Measurements from ENCODE around the gene SLC22A13.

Gene SLC22A13

DNA sequence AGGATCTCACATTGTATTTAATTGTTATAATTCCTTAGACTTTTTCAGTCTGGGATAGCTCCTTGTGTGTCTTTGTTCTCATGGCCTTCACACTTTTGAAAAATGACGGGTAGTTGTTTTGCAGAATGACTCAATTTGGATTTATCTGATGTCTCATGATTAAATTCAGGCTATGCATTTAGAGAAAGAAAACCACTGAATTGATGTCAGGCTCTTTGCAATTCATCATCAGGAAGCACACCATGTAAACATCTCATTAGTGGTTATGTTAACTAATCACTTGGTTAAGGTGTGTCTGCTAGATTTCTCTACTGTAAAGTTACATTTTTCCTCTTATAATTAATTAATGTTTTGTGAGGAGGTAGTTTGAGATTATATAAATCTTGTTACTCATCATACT, 8.0 kb upstream of the SLC22A13 start:
- intact Hi-C loops (cut with DNase I): no loop called here

DNA sequence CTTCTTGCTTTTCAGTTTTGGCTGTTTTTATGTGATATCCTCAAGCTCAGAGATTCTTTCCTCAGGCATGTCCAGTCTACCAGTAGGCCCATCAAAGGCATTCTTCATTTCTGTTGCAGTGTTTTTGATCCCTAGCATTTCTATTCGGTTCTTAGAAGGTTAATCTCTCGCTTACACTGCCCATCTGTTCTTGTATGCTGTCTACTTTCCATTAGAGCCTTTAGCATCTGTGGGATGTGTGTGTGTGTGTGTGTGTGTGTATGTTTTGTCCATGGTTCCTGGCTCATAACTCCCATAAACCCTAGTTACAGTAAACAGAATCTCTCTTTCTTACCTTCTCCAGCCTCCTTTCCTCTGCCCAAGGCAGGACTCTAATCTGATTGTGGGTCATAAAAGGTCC, 5.1 kb upstream of the SLC22A13 start:
- intact Hi-C loops (cut with DNase I): no loop called here
- no peak for DNase-seq

More for the DNA sequence above, 8.0 kb upstream of the SLC22A13 start:
- DNase-seq: no peak

DNA sequence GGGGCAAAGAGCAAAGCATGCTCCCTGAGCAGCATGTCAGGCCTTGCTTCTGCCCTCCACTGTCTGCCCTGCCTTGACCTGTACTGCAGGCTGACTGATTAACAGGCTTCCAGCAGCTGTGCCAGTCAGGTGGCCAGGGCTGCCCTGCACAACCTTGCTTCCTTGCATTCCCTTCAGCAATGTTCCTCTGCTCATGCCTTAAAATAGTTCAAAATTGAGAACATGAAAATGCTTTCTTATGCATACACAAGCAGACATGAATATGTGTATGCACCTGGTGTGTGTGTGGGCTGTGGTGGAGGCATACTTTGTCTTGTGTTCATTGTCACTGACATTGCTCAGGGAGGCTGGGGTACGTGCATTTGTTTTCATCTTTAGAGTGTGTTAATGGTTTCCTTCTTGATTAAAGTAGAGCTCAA, 1.2 kb upstream of the SLC22A13 start:
- intact Hi-C loops (cut with DNase I): no loop called here
- DNase-seq: peak in 19 of 42 donors; percentile 7 to 52 (median 17)

GRCh38 chr3:38264779-38265178, 833 bp upstream of the SLC22A13 start:
- DNase-seq: peak in 1 of 42 donors; percentile 11
- intact Hi-C loops (cut with DNase I): no loop called here

- intact Hi-C loops (cut with DNase I): no loop called here
- DNase-seq: no peak
These were observed 1.2 kb downstream of the SLC22A13 start for GRCh38 chr3:38266810-38267209.

- no peak for DNase-seq
These were observed 2.0 kb downstream of the SLC22A13 start for GRCh38 chr3:38267662-38268061.

GRCh38 chr3:38268087-38268486, 2.5 kb downstream of the SLC22A13 start:
- no peak for DNase-seq
- intact Hi-C loops (cut with DNase I): no loop called here

More at GRCh38 chr3:38267662-38268061, 2.0 kb downstream of the SLC22A13 start:
- intact Hi-C loops (cut with DNase I): no loop called here

DNA sequence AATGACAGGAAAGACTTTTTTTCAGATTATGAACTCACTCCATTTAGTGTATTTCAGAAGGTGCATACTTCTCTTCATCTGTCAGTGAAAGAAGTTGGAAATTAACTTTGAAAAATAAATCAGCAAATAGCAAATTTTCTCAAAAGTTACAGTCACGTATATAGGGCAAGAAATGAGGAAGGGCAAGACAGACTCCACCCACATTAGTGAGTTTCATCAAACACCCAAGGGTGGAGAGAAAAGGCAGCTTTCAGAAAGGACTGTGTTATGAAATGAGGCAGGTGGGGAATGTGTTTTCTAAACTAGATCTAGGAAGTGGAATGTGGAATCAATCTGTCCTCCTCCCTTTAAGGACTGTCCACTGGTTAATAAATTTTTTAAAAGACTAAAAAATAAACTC, 2.9 kb downstream of the SLC22A13 start:
- no peak for DNase-seq
- intact Hi-C loops (cut with DNase I): no loop called here

DNA sequence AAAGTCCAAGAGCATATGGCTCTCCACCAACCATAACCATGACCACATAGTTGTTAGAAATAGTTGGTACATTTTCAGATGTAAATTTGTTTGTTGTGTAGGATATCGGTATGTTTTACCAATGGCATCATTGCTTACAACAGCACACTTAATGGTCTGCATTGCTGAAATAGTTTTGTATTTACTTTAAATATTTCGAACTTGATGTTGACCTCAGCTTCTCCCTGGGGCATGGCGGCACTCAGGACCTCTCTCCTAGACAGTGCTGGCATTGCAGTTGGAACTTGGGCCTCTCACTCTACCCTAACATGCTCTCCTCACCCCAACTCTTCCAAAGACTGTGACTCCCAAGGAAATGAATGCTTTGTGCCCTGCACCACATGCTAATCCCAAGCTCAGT, 5.0 kb downstream of the SLC22A13 start:
- intact Hi-C loops (cut with DNase I): no loop called here
- DNase-seq: no peak

GRCh38 chr3:38271553-38271952, 5.9 kb downstream of the SLC22A13 start:
- DNase-seq: no peak
- intact Hi-C loops (cut with DNase I): no loop called here

DNA sequence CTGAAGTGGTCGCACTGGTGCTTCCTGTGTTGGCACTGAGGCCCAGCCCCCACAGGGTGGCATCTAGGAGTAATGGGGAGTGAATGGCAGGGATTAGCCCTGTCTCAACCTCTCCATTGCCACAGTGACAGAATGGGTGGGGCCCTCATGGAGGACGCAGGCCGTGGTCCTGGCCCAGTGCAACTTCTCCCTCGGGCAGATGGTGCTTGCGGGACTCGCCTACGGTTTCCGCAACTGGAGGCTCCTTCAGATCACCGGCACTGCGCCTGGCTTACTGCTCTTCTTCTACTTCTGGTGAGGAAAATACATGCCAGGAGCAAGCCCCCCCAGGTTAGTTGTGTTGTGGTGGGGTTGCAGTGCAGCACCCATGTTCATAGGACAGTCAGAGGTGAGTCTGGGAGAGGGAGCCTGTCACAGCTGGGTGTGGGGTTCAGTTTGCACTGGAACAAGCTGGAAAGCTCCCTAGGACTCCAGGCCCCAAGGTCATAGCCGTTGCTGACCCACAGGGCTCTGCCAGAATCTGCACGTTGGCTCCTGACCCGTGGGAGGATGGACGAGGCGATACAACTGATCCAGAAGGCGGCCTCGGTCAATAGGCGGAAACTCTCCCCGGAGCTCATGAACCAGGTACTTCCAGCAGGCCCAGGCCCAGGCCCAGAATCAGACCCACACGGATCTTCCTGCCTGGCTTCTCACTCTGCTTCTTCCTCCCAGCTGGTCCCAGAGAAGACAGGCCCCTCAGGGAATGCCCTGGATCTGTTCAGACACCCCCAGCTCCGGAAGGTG, 9.4 kb downstream of the SLC22A13 start:
- no peak for DNase-seq
- intact Hi-C loops (cut with DNase I): no loop called here

DNA sequence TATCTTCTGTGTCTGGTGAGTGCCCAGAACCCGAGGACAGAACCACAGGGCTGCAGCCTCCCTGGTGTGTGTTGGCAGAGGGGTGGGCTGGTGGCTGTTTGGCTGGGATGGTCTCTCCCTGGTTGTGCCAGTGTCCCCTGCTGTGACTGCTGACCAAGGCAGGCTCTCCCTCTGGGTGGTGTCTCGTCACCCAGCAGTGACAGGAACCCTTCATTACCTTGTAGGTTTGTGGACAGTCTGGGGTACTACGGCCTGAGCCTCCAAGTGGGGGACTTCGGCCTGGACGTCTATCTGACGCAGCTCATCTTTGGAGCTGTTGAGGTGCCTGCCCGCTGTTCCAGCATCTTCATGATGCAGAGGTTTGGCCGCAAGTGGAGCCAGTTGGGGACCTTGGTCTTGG, 10.0 kb downstream of the SLC22A13 start:
- DNase-seq: no peak
- intact Hi-C loops (cut with DNase I): no loop called here

DNA sequence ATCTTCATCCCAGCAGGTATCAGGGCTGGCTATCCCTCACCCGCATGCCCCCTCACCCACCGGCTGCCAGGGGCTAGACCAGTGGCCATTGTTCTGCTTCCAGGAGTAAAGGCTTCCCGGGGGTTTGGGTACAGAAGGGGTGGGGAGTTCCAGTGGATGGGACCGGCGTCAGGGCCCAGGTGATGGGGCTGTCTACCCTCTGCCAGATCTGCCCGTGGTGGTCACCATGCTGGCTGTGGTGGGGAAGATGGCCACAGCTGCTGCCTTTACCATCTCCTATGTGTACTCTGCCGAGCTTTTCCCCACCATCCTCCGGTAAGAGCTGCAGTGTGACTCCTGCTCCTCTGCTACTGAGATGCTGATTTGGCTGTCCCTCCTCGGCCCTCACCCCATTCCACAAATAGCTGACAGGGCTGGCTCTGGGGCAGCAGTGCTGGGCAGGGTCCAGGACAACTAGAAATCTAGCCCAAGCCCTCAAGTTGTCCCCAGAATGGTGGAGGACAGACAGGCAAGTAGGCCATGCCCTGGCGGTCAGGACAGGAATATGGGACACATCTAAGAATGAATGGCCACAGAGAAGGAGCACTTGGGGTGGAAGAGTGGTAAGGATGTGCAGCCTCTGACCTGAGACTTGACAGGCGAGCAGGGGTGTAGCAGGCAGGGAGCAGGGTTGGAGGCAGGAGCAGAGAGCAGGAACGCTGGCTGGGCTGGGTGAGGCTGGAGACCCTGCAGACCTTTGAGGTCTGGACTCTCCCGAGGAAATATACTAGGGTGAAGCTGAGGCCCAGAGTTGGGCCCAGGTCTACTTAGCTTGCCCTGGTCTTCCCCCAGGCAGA, 10.7 kb downstream of the SLC22A13 start:
- intact Hi-C loops (cut with DNase I): no loop called here
- no peak for DNase-seq

DNA sequence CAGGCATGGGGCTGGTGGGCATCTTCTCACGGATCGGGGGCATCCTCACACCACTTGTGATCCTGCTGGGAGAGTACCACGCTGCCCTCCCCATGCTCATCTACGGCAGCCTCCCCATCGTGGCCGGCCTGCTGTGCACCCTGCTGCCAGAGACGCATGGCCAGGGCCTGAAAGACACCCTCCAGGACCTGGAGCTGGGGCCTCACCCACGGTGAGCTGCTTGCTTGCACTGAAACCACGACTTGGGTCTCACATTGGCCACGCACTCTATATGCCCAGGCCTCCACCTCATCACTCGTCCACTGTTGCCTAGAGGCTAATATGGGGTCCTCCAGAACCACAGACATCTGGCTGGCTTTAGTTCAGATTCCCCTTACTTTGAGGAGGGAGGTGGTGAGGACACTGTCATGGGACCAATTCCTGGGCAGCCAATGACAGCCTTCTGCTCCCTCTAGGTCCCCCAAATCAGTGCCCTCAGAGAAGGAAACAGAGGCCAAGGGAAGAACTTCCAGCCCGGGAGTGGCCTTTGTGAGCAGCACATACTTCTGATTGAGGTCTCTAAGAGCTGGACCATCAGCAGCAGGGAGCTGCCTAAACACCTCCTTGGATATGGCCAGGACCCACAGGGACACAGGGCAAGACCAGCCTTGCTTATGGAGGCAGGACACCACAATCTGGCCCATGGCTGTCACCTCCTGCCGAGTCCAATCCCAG, 11.5 kb downstream of the SLC22A13 start:
- DNase-seq: peak in 1 of 42 donors; percentile 30
- intact Hi-C loops (cut with DNase I): no loop called here

DNA sequence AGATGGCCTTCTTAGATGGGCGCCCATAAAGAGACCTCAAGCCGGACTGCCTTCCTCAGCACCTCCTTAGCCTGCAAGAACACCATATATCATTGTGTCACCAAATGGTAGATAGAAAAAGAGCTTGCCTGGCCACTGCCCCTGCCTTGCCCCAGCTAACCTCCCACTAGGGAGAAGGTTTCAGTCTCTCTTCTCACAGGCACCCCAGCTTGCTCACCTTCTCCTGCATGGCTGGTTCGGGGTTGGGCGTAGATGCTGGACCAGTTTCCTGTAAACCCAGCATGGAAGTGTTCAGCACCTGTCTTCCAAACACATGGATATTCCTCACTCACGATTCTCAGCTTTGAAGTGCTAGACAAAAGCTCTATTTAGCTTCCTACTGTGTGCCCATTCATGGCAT, 13.2 kb downstream of the SLC22A13 start:
- peak in 1 of 42 donors; percentile 27 for DNase-seq
- intact Hi-C loops (cut with DNase I): no loop called here

- peak in 1 of 42 donors; percentile 31 for DNase-seq
- intact Hi-C loops (cut with DNase I): no loop called here
These were observed 16.5 kb downstream of the SLC22A13 start, which contains the start of gene SLC22A14 for GRCh38 chr3:38281895-38282686. Gene SLC22A14 (plus strand): TSS chr3:38282294. CDS start chr3:38306027, 23,733 bp downstream.

DNA sequence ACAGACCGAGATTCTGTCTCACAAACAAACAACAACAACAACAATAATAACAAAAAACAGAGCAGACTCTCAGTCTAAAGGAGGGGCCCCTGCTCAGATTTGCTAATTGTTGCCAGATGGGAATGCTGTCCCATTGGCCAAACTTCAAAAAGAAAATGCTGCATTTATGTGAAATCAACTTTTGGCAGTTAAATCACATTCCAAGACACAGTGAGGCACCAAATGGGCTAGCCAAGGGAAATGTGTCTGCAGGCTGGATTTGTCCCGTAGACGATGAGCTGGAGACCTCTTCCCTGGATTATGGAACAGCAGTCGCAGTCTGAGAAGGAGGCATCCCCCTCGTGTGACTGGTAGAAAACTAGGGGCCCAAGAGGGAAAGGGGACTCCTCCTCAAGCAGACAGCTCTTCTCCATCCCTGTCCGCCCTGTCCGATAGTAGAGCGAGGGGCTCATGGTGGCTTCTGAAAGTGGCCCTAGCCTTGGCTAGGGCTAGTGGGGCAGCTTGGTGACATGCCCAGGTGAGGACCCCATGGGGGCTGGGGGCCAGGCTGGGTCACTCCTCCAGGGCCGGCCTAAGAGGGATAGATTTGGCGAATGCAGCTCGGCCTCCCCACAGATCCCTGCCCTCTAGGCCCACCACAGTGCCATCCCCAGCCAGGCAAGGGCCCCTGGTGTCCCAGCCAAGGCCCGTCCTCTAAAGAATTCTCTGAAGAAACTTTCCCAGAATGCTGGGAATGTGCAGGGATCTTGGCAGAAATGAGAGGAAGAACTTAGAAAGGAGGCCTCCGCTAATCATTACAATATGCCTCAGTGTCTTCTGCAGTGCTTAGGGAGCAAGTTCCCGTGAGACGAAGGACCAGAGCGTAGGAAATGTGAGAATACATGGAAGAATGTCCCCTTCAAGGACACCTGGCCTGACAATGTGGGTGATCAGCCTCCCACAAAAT, 18.5 kb downstream of the SLC22A13 start:
- no peak for DNase-seq
- intact Hi-C loops (cut with DNase I): no loop called here

DNA sequence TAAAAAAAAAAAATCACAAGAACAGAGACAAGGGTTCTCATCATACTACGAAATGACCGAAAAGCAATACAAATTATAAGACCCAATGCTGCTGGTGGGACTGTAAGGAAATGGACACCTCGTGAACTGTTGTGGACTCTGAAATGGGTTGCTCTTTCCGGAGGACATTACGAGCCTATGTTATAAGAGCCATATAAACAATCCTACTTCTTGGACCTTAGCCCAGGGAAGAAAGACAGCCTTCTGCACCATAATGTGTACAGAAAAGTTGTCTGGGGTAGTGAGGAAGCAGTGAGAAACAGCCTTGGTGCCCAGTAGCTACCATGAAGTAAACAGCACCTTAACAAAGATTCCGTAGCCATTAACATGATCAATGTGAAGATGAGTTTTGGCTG, 19.1 kb downstream of the SLC22A13 start:
- intact Hi-C loops (cut with DNase I): no loop called here
- DNase-seq: no peak
